Measurements from ENCODE around the gene C10orf143.
"Not testable (repeated sequence)": the region's sequence is repeated elsewhere in the genome, so short reads cannot be mapped to it uniquely, and the experiment has no call there.

Gene C10orf143

GRCh38 chr10:130025811-130026485, 84.7 kb downstream of the C10orf143 start:
- TF ChIP-seq CTCF (conservative IDR thresholded peaks at IDR 0.05; ENCODE audit: low read depth, low read length): no peak
- no peak for DNase-seq (ENCODE audit: low read depth)
- H3K4me3 ChIP-seq (ENCODE audit: low read length): no peak overlapping the region

GRCh38 chr10:130025326-130025725, 85.3 kb downstream of the C10orf143 start:
- no peak overlapping the region for H3K4me3 ChIP-seq (ENCODE audit: low read length)
- no peak for DNase-seq (ENCODE audit: low read depth)
- no peak for TF ChIP-seq CTCF (conservative IDR thresholded peaks at IDR 0.05; ENCODE audit: low read depth, low read length)

- TF ChIP-seq CTCF (conservative IDR thresholded peaks at IDR 0.05; ENCODE audit: low read depth, low read length): no peak
- DNase-seq (ENCODE audit: low read depth): no peak
These were observed 85.8 kb downstream of the C10orf143 start for GRCh38 chr10:130024779-130025325.

GRCh38 chr10:130024326-130024725, 86.3 kb downstream of the C10orf143 start:
- not testable (repeated sequence) for DNase-seq (ENCODE audit: low read depth); H3K4me3 ChIP-seq (ENCODE audit: low read length)

More at GRCh38 chr10:130024779-130025325, 85.8 kb downstream of the C10orf143 start:
- no peak overlapping the region for H3K4me3 ChIP-seq (ENCODE audit: low read length)

GRCh38 chr10:130023454-130024230, 87.0 kb downstream of the C10orf143 start:
- no peak for TF ChIP-seq CTCF (conservative IDR thresholded peaks at IDR 0.05; ENCODE audit: low read depth, low read length)
- no peak overlapping the region for H3K4me3 ChIP-seq (ENCODE audit: low read length)
- no peak for DNase-seq (ENCODE audit: low read depth)

- TF ChIP-seq CTCF (conservative IDR thresholded peaks at IDR 0.05; ENCODE audit: low read depth, low read length): no peak
These were observed 87.9 kb downstream of the C10orf143 start for GRCh38 chr10:130022511-130023299.

GRCh38 chr10:130022086-130022485, 88.5 kb downstream of the C10orf143 start:
- no peak for DNase-seq (ENCODE audit: low read depth)
- H3K4me3 ChIP-seq (ENCODE audit: low read length): no peak overlapping the region
- TF ChIP-seq CTCF (conservative IDR thresholded peaks at IDR 0.05; ENCODE audit: low read depth, low read length): no peak

More at GRCh38 chr10:130022511-130023299, 87.9 kb downstream of the C10orf143 start:
- no peak for DNase-seq (ENCODE audit: low read depth)
- no peak overlapping the region for H3K4me3 ChIP-seq (ENCODE audit: low read length)

All from retinal pigment epithelial cell (primary cell).